Measurements from ENCODE around the gene CACNA1I.

DNA sequence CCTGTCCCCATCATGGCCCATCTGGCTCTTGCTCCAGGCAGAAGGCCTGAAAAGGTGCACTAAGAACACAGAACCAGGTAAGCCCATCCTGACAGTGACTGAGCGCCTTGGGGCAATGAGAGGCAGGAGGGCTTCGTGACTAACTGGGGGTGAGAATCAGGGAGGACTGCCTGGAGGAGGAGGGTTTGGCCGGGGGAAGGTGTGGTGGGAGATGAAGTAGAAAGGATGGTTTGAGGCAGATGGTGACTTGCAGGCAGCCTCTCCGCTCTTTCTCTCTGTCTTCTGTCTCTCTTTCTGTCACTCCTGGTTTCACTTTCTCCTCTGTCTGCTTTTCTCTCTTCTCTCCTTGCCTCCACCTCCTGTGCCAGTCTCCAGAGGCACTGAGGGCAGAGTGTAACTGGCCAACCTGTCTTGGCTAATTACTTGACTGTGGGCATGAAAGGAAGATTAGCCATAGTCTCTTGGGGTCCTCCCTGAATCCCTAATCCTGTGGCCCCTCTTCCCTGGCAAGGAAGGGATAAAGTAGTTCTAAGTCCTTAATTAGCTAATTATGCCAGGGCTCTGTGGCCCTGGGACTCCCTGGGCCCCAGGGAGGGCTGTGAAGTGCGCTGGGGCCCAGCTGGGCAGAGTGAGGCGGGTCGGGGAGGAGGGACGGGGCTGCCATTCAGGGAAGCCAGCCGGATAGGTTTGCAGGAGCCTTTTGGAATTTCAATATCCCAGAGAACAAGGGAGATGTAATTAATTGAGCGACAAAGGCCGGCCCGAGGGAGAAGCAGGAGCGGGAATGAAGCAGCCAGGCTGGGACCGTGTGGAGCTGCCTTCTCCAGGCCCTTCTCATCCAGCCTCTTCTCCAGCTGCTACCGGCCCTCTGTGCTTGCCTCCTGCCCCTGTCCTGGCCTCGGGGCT is 61.1 kb downstream of the CACNA1I start:
- TF ChIP-seq, protein P1, sequence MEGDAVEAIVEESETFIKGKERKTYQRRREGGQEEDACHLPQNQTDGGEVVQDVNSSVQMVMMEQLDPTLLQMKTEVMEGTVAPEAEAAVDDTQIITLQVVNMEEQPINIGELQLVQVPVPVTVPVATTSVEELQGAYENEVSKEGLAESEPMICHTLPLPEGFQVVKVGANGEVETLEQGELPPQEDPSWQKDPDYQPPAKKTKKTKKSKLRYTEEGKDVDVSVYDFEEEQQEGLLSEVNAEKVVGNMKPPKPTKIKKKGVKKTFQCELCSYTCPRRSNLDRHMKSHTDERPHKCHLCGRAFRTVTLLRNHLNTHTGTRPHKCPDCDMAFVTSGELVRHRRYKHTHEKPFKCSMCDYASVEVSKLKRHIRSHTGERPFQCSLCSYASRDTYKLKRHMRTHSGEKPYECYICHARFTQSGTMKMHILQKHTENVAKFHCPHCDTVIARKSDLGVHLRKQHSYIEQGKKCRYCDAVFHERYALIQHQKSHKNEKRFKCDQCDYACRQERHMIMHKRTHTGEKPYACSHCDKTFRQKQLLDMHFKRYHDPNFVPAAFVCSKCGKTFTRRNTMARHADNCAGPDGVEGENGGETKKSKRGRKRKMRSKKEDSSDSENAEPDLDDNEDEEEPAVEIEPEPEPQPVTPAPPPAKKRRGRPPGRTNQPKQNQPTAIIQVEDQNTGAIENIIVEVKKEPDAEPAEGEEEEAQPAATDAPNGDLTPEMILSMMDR (IDR thresholded peaks at IDR 0.05; ENCODE audit: insufficient read depth, low read depth, low read length): no peak
- no peak for TF ChIP-seq EZH2 (IDR thresholded peaks at IDR 0.05; ENCODE audit: insufficient read depth, low read length)

All from astrocyte (in vitro differentiated cells and primary cell).